ENCODE results near the gene ATG2A. TPM values are rescaled to one million over a fixed set of nuclear protein-coding genes. Genes with fewer than 3 reads are reported as not detected.
A peak's percentile ranks its signal among the peaks of the same experiment; 100 is the strongest.
"Not testable (repeated sequence)": the region's sequence is repeated elsewhere in the genome, so short reads cannot be mapped to it uniquely, and the experiment has no call there.

The ATG2A gene
- total and polyA plus RNA-seq, 7 donors = 11.0 to 21.6 (median 19.5) TPM

DNA sequence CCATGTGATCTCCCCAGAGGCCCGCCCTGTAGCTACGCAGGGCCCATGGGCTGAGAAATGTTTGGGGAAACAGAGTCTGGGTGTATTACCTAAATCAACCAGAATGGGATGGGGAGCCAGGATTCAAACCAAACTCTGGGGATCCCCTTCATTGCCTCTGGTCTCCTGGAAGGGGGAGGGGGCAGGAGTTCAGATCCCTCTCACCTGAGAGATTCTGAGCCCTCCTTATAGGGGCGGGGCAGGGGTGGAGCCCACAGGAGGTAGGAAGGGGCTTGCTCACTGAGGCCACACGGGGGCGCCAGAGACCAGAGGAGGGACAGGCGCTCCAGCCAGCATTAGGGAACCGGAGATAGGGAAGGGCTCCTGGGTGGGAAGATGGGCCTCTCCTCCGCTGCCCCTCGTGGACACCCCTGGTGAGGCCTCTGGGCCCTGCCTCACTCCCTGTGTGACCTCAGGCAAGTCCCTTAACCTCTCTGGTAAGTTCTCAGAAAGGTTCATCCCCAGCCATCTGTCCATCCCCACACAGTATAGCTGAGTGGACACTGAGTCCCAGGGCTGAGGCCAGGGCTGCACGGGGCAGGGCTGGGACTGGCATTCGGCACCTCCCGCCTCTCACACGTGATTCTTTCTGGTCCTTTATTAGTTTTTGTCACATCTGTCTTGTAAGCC is 69.9 kb downstream of the ATG2A start:
- DNase-seq (peak; percentile 93 to 97), ATAC-seq (peak; percentile 85 to 94 (median 90))
- intact Hi-C loops (cut with DNase I) = loop anchor here (1.0 to 10.0 kb wide), 4 partner anchors 46 to 268 kb away; partner anchors contain the start of genes ARL2 (in 1 of the 2), TM7SF2 (in 1 of the 2) and ZNHIT2 (in 1 of the 2)
- no peak overlapping the region for H3K27ac ChIP-seq
- H3K4me1 ChIP-seq = peaks cover 41% of the 10 kb centered on the region
- WGBS, 3 donors = 19 to 27% (median 22%) methylated on average over 13 of the region's 13 CpGs
- H3K27me3 ChIP-seq (ENCODE audit: insufficient read depth in 3 of 3, low read length in 2 of 3) = peaks cover 0 to 3% (median 2%) of the 10 kb centered on the region in 3 donors
- TF ChIP-seq, protein P1, sequence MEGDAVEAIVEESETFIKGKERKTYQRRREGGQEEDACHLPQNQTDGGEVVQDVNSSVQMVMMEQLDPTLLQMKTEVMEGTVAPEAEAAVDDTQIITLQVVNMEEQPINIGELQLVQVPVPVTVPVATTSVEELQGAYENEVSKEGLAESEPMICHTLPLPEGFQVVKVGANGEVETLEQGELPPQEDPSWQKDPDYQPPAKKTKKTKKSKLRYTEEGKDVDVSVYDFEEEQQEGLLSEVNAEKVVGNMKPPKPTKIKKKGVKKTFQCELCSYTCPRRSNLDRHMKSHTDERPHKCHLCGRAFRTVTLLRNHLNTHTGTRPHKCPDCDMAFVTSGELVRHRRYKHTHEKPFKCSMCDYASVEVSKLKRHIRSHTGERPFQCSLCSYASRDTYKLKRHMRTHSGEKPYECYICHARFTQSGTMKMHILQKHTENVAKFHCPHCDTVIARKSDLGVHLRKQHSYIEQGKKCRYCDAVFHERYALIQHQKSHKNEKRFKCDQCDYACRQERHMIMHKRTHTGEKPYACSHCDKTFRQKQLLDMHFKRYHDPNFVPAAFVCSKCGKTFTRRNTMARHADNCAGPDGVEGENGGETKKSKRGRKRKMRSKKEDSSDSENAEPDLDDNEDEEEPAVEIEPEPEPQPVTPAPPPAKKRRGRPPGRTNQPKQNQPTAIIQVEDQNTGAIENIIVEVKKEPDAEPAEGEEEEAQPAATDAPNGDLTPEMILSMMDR (IDR thresholded peaks at IDR 0.05) = peak; percentile 98
- H3K9me3 ChIP-seq = no peaks in the 10 kb centered on the region
- no peaks in the 10 kb centered on the region for H3K36me3 ChIP-seq (ENCODE audit: insufficient read depth in 1 of 2, low read depth in 1 of 2)
- H3K4me3 ChIP-seq = no peak overlapping the region

DNA sequence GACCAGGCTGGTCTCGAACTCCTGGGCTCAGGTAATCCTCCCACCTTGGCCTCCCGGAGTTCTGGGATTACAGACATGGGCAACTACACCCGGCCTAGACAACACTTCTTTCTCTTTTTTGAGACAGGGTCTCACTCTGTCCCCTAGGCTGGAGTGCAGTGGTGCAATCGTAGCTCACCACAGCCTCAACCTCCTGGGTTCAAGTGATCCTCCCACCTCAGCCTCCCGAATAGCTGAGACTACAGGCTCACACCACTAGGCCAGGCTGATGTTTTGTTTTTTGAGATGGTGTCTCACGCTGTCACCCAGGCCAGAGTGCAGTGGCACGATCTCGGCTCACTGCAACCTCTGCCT is 71.3 kb downstream of the ATG2A start:
- DNase-seq; H3K4me3 ChIP-seq; H3K27ac ChIP-seq; ATAC-seq; H3K27me3 ChIP-seq (ENCODE audit: insufficient read depth in 3 of 3, low read length in 2 of 3); H3K36me3 ChIP-seq (ENCODE audit: insufficient read depth in 1 of 2, low read depth in 1 of 2); H3K9me3 ChIP-seq: not testable (repeated sequence)
- peaks cover 30% of the 10 kb centered on the region for H3K4me1 ChIP-seq
- WGBS, 3 donors = 94 to 96% (median 95%) methylated on average over 8 of the region's 8 CpGs
- intact Hi-C loops (cut with DNase I) = loop anchor here (2.0 to 10.0 kb wide), 3 partner anchors 47 to 269 kb away; partner anchors contain the start of genes ARL2 (in 1 of the 2), TM7SF2 (in 1 of the 2) and ZNHIT2 (in 1 of the 2)

DNA sequence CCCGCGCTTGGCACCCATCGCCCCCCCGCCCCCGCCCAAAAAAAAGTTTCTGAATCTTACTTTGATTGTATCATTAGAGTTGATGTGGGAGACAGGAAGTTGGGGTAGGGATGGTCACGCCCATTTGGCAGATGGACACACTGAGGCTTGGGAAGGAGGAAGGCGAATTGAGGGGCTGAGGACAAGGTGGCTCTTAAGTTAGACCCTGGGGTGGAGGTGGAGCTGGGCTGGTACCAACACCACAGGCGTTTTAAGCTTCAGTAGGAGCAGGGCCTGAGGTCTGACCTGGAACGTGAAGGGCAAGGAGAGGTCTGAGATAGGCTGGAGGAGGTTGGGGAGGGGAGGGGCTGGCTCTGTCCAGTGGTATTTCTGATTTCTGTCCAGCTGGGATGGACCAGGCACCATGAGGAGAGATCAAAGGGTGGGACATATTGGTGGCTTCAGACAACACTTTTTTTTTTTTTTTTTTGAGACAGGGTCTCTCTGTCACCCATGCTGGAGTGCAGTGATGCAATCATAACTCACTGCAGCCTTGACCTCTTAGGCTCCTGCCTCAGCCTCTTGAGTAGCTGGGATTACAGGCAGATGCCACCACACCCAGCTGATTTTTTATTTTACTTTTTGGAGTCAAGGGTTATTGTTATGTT is 71.8 kb downstream of the ATG2A start:
- intact Hi-C loops (cut with DNase I) = loop anchor here in 1 of 2 donors (10.0 kb wide), 2 partner anchors 170 to 270 kb away; partner anchors contain the start of genes ARL2, TM7SF2 and ZNHIT2
- TF ChIP-seq, protein P1 (IDR thresholded peaks at IDR 0.05) = no peak
- peak overlapping the region; percentile 59 for H3K4me3 ChIP-seq

More for the DNA sequence above, 71.8 kb downstream of the ATG2A start:
- WGBS, 3 donors = 23 to 29% (median 25%) methylated on average over 9 of the region's 9 CpGs
- Histone ChIP-seq H3K27me3 (ENCODE audit: insufficient read depth in 3 of 3, low read length in 2 of 3) (peaks cover 0 to 3% (median 2%) of the 10 kb centered on the region in 3 donors), H3K4me1 (peaks cover 28% of the 10 kb centered on the region), H3K36me3 (ENCODE audit: insufficient read depth in 1 of 2, low read depth in 1 of 2) (no peaks in the 10 kb centered on the region), H3K27ac (no peak overlapping the region), H3K9me3 (no peaks in the 10 kb centered on the region)
- ATAC-seq (no peak), DNase-seq (no peak)

Other genes with a start within 250 kb of the ATG2A start
- gene NRXN2, start 194.0 kb downstream of the ATG2A start, total RNA-seq = 1 to 10 TPM; 1.4 to 5.2 (median 3.5) TPM
- 1 to 10 TPM in 1 of 3 donors, under 1 TPM in 2; 0.44 to 1.9 (median 0.60) TPM for gene NRXN2, start 194.0 kb downstream of the ATG2A start, polyA plus RNA-seq
- gene RASGRP2, start 173.1 kb downstream of the ATG2A start, total RNA-seq = 1 to 10 TPM; 2.6 to 8.6 (median 6.0) TPM
- 10 to 100 TPM in 1 of 3 donors, 1 to 10 TPM in 2; 6.5 to 14.7 (median 9.1) TPM for gene RASGRP2, start 173.1 kb downstream of the ATG2A start, polyA plus RNA-seq
- 1,000 to 10,000 TPM; 1,536 to 2,203 (median 1,794) TPM for gene PYGM, start 157.2 kb downstream of the ATG2A start, total RNA-seq
- gene PYGM, start 157.2 kb downstream of the ATG2A start, polyA plus RNA-seq = 1,000 to 10,000 TPM in 2 of 3 donors, 100 to 1,000 TPM in 1; 511 to 1,840 (median 1,729) TPM
- gene SF1, start 138.7 kb downstream of the ATG2A start, total RNA-seq = 100 to 1,000 TPM; 150 to 210 (median 184) TPM
- gene SF1, start 138.7 kb downstream of the ATG2A start, polyA plus RNA-seq = 10 to 100 TPM; 56.2 to 89.6 (median 65.4) TPM
- gene MAP4K2, start 114.0 kb downstream of the ATG2A start, total RNA-seq = 1 to 10 TPM; 3.0 to 6.7 (median 4.0) TPM
- 1 to 10 TPM; 4.5 to 6.1 (median 5.6) TPM for gene MAP4K2, start 114.0 kb downstream of the ATG2A start, polyA plus RNA-seq
- 10 to 100 TPM in 2 of 4 donors, 1 to 10 TPM in 2; 7.2 to 13.5 (median 10.3) TPM for gene MEN1, start 106.7 kb downstream of the ATG2A start, total RNA-seq
- 10 to 100 TPM in 2 of 3 donors, 1 to 10 TPM in 1; 8.7 to 21.2 (median 12.9) TPM for gene MEN1, start 106.7 kb downstream of the ATG2A start, polyA plus RNA-seq
- gene CDC42BPG, start 72.6 kb downstream of the ATG2A start, total RNA-seq = 1 to 10 TPM in 1 of 4 donors, under 1 TPM in 2, not detected in 1; 0.05 to 2.2 (median 0.08) TPM
- gene CDC42BPG, start 72.6 kb downstream of the ATG2A start, polyA plus RNA-seq = under 1 TPM; 0.04 to 0.06 (median 0.05) TPM
- 10 to 100 TPM; 34.7 to 71.0 (median 61.1) TPM for gene EHD1, start 38.6 kb downstream of the ATG2A start, total RNA-seq
- 100 to 1,000 TPM in 1 of 3 donors, 10 to 100 TPM in 2; 23.5 to 174 (median 30.9) TPM for gene EHD1, start 38.6 kb downstream of the ATG2A start, polyA plus RNA-seq
- 10 to 100 TPM; 13.2 to 21.9 (median 18.1) TPM for gene PPP2R5B, start 7.5 kb upstream of the ATG2A start, total RNA-seq
- 10 to 100 TPM; 14.9 to 36.1 (median 16.8) TPM for gene PPP2R5B, start 7.5 kb upstream of the ATG2A start, polyA plus RNA-seq
- gene GPHA2, start 18.7 kb upstream of the ATG2A start, total RNA-seq = not detected
- not detected for gene GPHA2, start 18.7 kb upstream of the ATG2A start, polyA plus RNA-seq
- not detected for gene MAJIN, start 54.9 kb upstream of the ATG2A start, total RNA-seq
- gene MAJIN, start 54.9 kb upstream of the ATG2A start, polyA plus RNA-seq = not detected
- gene BATF2, start 79.8 kb upstream of the ATG2A start, total RNA-seq = 1 to 10 TPM; 1.7 to 2.5 (median 2.4) TPM
- 1 to 10 TPM; 2.3 to 8.4 (median 3.4) TPM for gene BATF2, start 79.8 kb upstream of the ATG2A start, polyA plus RNA-seq
- gene ARL2, start 97.0 kb upstream of the ATG2A start, total RNA-seq = 100 to 1,000 TPM; 109 to 171 (median 145) TPM
- 100 to 1,000 TPM; 119 to 168 (median 154) TPM for gene ARL2, start 97.0 kb upstream of the ATG2A start, polyA plus RNA-seq
- gene SNX15, start 110.2 kb upstream of the ATG2A start, total RNA-seq = 10 to 100 TPM; 15.6 to 21.7 (median 18.7) TPM
- 10 to 100 TPM; 26.7 to 66.5 (median 30.3) TPM for gene SNX15, start 110.2 kb upstream of the ATG2A start, polyA plus RNA-seq
- 10 to 100 TPM in 1 of 4 donors, 1 to 10 TPM in 3; 8.4 to 12.3 (median 9.1) TPM for gene SAC3D1, start 124.0 kb upstream of the ATG2A start, total RNA-seq
- 10 to 100 TPM; 10.8 to 19.2 (median 12.9) TPM for gene SAC3D1, start 124.0 kb upstream of the ATG2A start, polyA plus RNA-seq
- 1 to 10 TPM in 2 of 4 donors, under 1 TPM in 2; 0.98 to 4.8 (median 1.9) TPM for gene NAALADL1, start 141.3 kb upstream of the ATG2A start, total RNA-seq
- 1 to 10 TPM; 1.3 to 3.7 (median 1.6) TPM for gene NAALADL1, start 141.3 kb upstream of the ATG2A start, polyA plus RNA-seq
- 1 to 10 TPM in 1 of 4 donors, under 1 TPM in 3; 0.50 to 1.1 (median 0.87) TPM for gene CDCA5, start 166.8 kb upstream of the ATG2A start, total RNA-seq
- 1 to 10 TPM in 2 of 3 donors, under 1 TPM in 1; 0.28 to 1.6 (median 1.3) TPM for gene CDCA5, start 166.8 kb upstream of the ATG2A start, polyA plus RNA-seq
- gene ZFPL1, start 167.0 kb upstream of the ATG2A start, total RNA-seq = 10 to 100 TPM; 22.1 to 29.3 (median 26.2) TPM
- gene ZFPL1, start 167.0 kb upstream of the ATG2A start, polyA plus RNA-seq = 10 to 100 TPM; 43.0 to 55.9 (median 46.8) TPM
- 100 to 1,000 TPM in 1 of 4 donors, 10 to 100 TPM in 3; 82.2 to 105 (median 91.3) TPM for gene VPS51, start 179.0 kb upstream of the ATG2A start, total RNA-seq
- 100 to 1,000 TPM in 1 of 3 donors, 10 to 100 TPM in 2; 60.3 to 110 (median 85.8) TPM for gene VPS51, start 179.0 kb upstream of the ATG2A start, polyA plus RNA-seq
- gene TM7SF2, start 194.7 kb upstream of the ATG2A start, total RNA-seq = 10 to 100 TPM in 2 of 4 donors, 1 to 10 TPM in 2; 5.1 to 13.5 (median 9.5) TPM
- gene TM7SF2, start 194.7 kb upstream of the ATG2A start, polyA plus RNA-seq = 1 to 10 TPM; 3.2 to 7.8 (median 5.3) TPM
- gene ZNHIT2, start 200.5 kb upstream of the ATG2A start, total RNA-seq = 10 to 100 TPM in 2 of 4 donors, 1 to 10 TPM in 2; 8.6 to 16.1 (median 10.2) TPM
- gene ZNHIT2, start 200.5 kb upstream of the ATG2A start, polyA plus RNA-seq = 10 to 100 TPM; 21.7 to 25.7 (median 24.9) TPM
- 100 to 1,000 TPM; 465 to 641 (median 573) TPM for gene FAU, start 204.9 kb upstream of the ATG2A start, total RNA-seq
- gene FAU, start 204.9 kb upstream of the ATG2A start, polyA plus RNA-seq = 100 to 1,000 TPM; 639 to 798 (median 733) TPM
- 10 to 100 TPM; 31.4 to 36.7 (median 32.4) TPM for gene MRPL49, start 205.1 kb upstream of the ATG2A start, total RNA-seq
- gene MRPL49, start 205.1 kb upstream of the ATG2A start, polyA plus RNA-seq = 10 to 100 TPM; 29.0 to 54.1 (median 45.8) TPM
- gene SYVN1, start 217.3 kb upstream of the ATG2A start, total RNA-seq = 10 to 100 TPM; 26.5 to 56.1 (median 31.7) TPM
- 10 to 100 TPM; 20.2 to 33.5 (median 20.5) TPM for gene SYVN1, start 217.3 kb upstream of the ATG2A start, polyA plus RNA-seq

Measured in psoas muscle (tissue), 8 donors.